Measurements from ENCODE around the gene NRG3. TPM values are rescaled to one million over a fixed set of nuclear protein-coding genes. Genes with fewer than 3 reads are reported as not detected.
"Not testable (repeated sequence)": the region's sequence is repeated elsewhere in the genome, so short reads cannot be mapped to it uniquely, and the experiment has no call there.

NRG3 gene
- total RNA-seq, 4 donors from 2014 or later = 0.32 to 1.4 TPM; not detected in 2

DNA sequence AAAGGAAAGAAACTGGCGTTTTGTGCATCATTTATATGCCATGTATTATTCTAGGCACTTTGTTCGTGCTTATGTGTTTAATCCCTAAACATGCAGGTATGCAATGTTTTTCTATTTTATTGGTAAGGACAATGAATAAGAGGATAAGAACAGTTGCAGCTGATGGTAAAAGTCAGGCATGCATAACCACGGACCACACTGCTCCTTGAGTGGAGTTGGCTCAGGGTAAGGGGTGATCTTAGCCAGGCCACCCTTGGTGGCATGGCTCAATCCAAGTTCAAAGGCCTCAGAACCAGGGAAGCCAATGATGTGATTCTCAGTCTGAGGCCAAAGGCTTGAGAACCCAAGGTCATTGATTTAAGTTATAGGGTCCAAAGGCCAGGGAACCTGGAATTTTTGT is 1068.1 kb downstream of the NRG3 start:
- 44 to 45% methylated on average over 2 to 3 of the region's 3 CpGs for WGBS, 2 donors (ENCODE audit: low coverage in 1 of 2)
- no peak for DNase-seq
- no peaks in the 10 kb centered on the region for H3K4me1 ChIP-seq
- H3K4me3 ChIP-seq = no peak overlapping the region
- H3K27ac ChIP-seq = no peak overlapping the region
- in situ Hi-C loops (cut with MboI; ENCODE audit: low pct_ligation_motif_present in 1 of 4, low pct_unique_long_range_greater_than_20kb in 1 of 4, low sequenced_read_pairs in 3 of 4) = no loop called here
- no peak for TF ChIP-seq POLR2A (IDR thresholded peaks at IDR 0.05)
- TF ChIP-seq POLR2AphosphoS5 (IDR thresholded peaks at IDR 0.05) = no peak
- TF ChIP-seq EP300 (IDR thresholded peaks at IDR 0.05; ENCODE audit: low read depth) = no peak
- TF ChIP-seq, protein P1, sequence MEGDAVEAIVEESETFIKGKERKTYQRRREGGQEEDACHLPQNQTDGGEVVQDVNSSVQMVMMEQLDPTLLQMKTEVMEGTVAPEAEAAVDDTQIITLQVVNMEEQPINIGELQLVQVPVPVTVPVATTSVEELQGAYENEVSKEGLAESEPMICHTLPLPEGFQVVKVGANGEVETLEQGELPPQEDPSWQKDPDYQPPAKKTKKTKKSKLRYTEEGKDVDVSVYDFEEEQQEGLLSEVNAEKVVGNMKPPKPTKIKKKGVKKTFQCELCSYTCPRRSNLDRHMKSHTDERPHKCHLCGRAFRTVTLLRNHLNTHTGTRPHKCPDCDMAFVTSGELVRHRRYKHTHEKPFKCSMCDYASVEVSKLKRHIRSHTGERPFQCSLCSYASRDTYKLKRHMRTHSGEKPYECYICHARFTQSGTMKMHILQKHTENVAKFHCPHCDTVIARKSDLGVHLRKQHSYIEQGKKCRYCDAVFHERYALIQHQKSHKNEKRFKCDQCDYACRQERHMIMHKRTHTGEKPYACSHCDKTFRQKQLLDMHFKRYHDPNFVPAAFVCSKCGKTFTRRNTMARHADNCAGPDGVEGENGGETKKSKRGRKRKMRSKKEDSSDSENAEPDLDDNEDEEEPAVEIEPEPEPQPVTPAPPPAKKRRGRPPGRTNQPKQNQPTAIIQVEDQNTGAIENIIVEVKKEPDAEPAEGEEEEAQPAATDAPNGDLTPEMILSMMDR (IDR thresholded peaks at IDR 0.05) = no peak
- no peaks in the 10 kb centered on the region for H3K27me3 ChIP-seq
- no peaks in the 10 kb centered on the region for H3K9me3 ChIP-seq
- intact Hi-C loops (cut with DNase I; ENCODE audit: low total_unique reads) = no loop called here
- H3K36me3 ChIP-seq = no peaks in the 10 kb centered on the region

GRCh38 chr10:82949816-82950575 is 1075.0 kb downstream of the NRG3 start:
- Histone ChIP-seq H3K4me1 (no peaks in the 10 kb centered on the region), H3K27me3 (no peaks in the 10 kb centered on the region), H3K4me3 (no peak overlapping the region), H3K9me3 (no peaks in the 10 kb centered on the region), H3K27ac (no peak overlapping the region), H3K36me3 (no peaks in the 10 kb centered on the region)
- 53 to 69% methylated on average over 2 of the region's 2 CpGs for WGBS, 2 donors (ENCODE audit: low coverage in 1 of 2)
- intact Hi-C loops (cut with DNase I; ENCODE audit: low total_unique reads) (no loop called here), in situ Hi-C loops (cut with MboI; ENCODE audit: low pct_ligation_motif_present in 1 of 4, low pct_unique_long_range_greater_than_20kb in 1 of 4, low sequenced_read_pairs in 3 of 4) (no loop called here)
- TF ChIP-seq POLR2AphosphoS5 (IDR thresholded peaks at IDR 0.05) = no peak
- no peak for DNase-seq

DNA sequence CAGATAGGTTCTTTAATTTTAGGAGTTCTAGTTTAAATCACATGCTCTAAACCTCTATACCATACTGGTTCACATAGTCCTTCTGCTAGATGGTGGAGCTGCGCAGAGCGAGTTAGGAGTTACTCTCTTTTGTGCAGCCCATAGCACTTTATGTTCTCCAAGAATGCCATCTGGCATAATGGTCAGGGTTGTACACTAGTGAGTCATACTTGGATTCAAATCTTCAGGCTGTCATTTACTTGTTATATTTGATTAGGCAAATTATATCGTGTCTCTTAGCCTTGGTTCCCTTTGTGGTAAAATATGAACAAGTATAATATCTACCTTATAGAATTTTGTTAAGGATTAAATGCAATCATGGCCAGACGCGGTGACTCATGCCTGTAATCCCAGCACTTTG is 1078.3 kb downstream of the NRG3 start:
- no peaks in the 10 kb centered on the region for H3K36me3 ChIP-seq
- no peak for DNase-seq
- in situ Hi-C loops (cut with MboI; ENCODE audit: low pct_ligation_motif_present in 1 of 4, low pct_unique_long_range_greater_than_20kb in 1 of 4, low sequenced_read_pairs in 3 of 4) (no loop called here), intact Hi-C loops (cut with DNase I; ENCODE audit: low total_unique reads) (no loop called here)
- TF ChIP-seq POLR2AphosphoS5 (IDR thresholded peaks at IDR 0.05) (no peak), EP300 (IDR thresholded peaks at IDR 0.05; ENCODE audit: low read depth) (no peak), POLR2A (IDR thresholded peaks at IDR 0.05) (no peak)
- TF ChIP-seq, protein P1 (IDR thresholded peaks at IDR 0.05) = no peak
- H3K9me3 ChIP-seq = no peaks in the 10 kb centered on the region
- WGBS, 2 donors (ENCODE audit: low coverage in 1 of 2) = 91 to 93% methylated on average over 2 to 5 of the region's 5 CpGs
- no peaks in the 10 kb centered on the region for H3K27me3 ChIP-seq
- H3K4me3 ChIP-seq = no peak overlapping the region
- H3K4me1 ChIP-seq = no peaks in the 10 kb centered on the region
- no peak overlapping the region for H3K27ac ChIP-seq

- in situ Hi-C loops (cut with MboI; ENCODE audit: low pct_ligation_motif_present in 1 of 4, low pct_unique_long_range_greater_than_20kb in 1 of 4, low sequenced_read_pairs in 3 of 4) = no loop called here
- no peaks in the 10 kb centered on the region for H3K27me3 ChIP-seq
- H3K36me3 ChIP-seq = no peaks in the 10 kb centered on the region
- WGBS, 2 donors (ENCODE audit: low coverage in 1 of 2) = 58 to 75% methylated on average over 4 of the region's 4 CpGs
- intact Hi-C loops (cut with DNase I; ENCODE audit: low total_unique reads) = no loop called here
- H3K9me3 ChIP-seq = no peaks in the 10 kb centered on the region
- H3K4me3 ChIP-seq = no peak overlapping the region
- H3K4me1 ChIP-seq = no peaks in the 10 kb centered on the region
- TF ChIP-seq EP300 (IDR thresholded peaks at IDR 0.05; ENCODE audit: low read depth) (no peak), POLR2A (IDR thresholded peaks at IDR 0.05) (no peak), POLR2AphosphoS5 (IDR thresholded peaks at IDR 0.05) (no peak)
- no peak for DNase-seq
- no peak overlapping the region for H3K27ac ChIP-seq
Measured at GRCh38 chr10:82953909-82954308, 1078.9 kb downstream of the NRG3 start.

GRCh38 chr10:82960421-82961060 is 1085.5 kb downstream of the NRG3 start:
- H3K36me3 ChIP-seq; DNase-seq; H3K9me3 ChIP-seq; intact Hi-C loops (cut with DNase I; ENCODE audit: low total_unique reads); H3K4me1 ChIP-seq; H3K4me3 ChIP-seq; H3K27me3 ChIP-seq; in situ Hi-C loops (cut with MboI; ENCODE audit: low pct_ligation_motif_present in 1 of 4, low pct_unique_long_range_greater_than_20kb in 1 of 4, low sequenced_read_pairs in 3 of 4); H3K27ac ChIP-seq: not testable (repeated sequence)
- WGBS, 2 donors (ENCODE audit: low coverage in 1 of 2) = 64 to 67% methylated on average over 7 of the region's 7 CpGs

All from transverse colon (tissue), 4 donors.